DOHH2 (cell line): ENCODE measurements around the gene RETREG2.

Source experiments
- H3F3A ChIP-seq: fragments of 200-600 bp; sonication (generic), shearing (Covaris generic); 2 replicates; pipeline ENCODE4 v1.6.0; 2016; ENCODE audit warnings: antibody characterized with exemption, mild to moderate bottlenecking; ENCODE audit not compliant: control insufficient read depth, insufficient read depth
- H3K27ac ChIP-seq: fragments of 200-600 bp; sonication (generic); 2 replicates; pipeline ENCODE4 v1.5.1; 2014; ENCODE audit warnings: low read depth, mild to moderate bottlenecking, low read length, moderate library complexity
- H3K27me3 ChIP-seq: fragments of 200-600 bp; sonication (generic); 2 replicates; pipeline ENCODE4 v1.6.1; 2014; ENCODE audit warnings: mild to moderate bottlenecking, low read length, mixed read lengths; ENCODE audit not compliant: control insufficient read depth
- H3K36me3 ChIP-seq: fragments of 200-600 bp; sonication (generic); 2 replicates; pipeline ENCODE4 v1.6.1; 2014; ENCODE audit warnings: mild to moderate bottlenecking, low read length, moderate library complexity, mixed read lengths; ENCODE audit not compliant: control insufficient read depth
- H3K4me1 ChIP-seq: fragments of 200-600 bp; sonication (generic); 2 replicates; pipeline ENCODE4 v1.6.1; 2014; ENCODE audit warnings: mild to moderate bottlenecking, low read length, mixed read lengths; ENCODE audit not compliant: control insufficient read depth
- H3K4me2 ChIP-seq: fragments of 200-600 bp; sonication (generic); 2 replicates; pipeline ENCODE4 v1.6.0; 2014; ENCODE audit warnings: mild to moderate bottlenecking, low read length, moderate library complexity
- H3K4me3 ChIP-seq: fragments of 200-600 bp; sonication (generic); 2 replicates; pipeline ENCODE4 v1.5.1; 2014; ENCODE audit warnings: mild to moderate bottlenecking, low read length, mixed read lengths
- H3K79me2 ChIP-seq: fragments of 200-600 bp; sonication (generic); 2 replicates; pipeline ENCODE4 v1.6.1; 2014; ENCODE audit warnings: mild to moderate bottlenecking, low read length, mixed read lengths; ENCODE audit not compliant: control insufficient read depth
- H3K9me2 ChIP-seq: fragments of 200-600 bp; sonication (generic); replicated peaks from 2 replicates; pipeline ENCODE4 v1.6.1; 2014; ENCODE audit warnings: mild to moderate bottlenecking, low read length, mixed read lengths; ENCODE audit not compliant: control insufficient read depth
- H3K9me3 ChIP-seq: fragments of 200-600 bp; sonication (generic); 2 replicates; pipeline ENCODE4 v1.6.1; 2014; ENCODE audit warnings: antibody characterized with exemption, low read length, mixed read lengths; ENCODE audit not compliant: control insufficient read depth, insufficient read depth
- H4K20me1 ChIP-seq: fragments of 200-600 bp; sonication (generic); 2 replicates; pipeline ENCODE4 v1.6.0; 2014; ENCODE audit warnings: low read depth, mild to moderate bottlenecking, antibody characterized with exemption, low read length, moderate library complexity; ENCODE audit not compliant: control insufficient read depth, insufficient read depth
- EZH2phosphoT487 ChIP-seq: fragments of 200-600 bp; sonication (generic); IDR thresholded peaks from 2 replicates; pipeline ENCODE4 v1.6.1; 2017; ENCODE audit warnings: borderline replicate concordance, mild to moderate bottlenecking, antibody characterized with exemption, low read length, moderate library complexity, mixed read lengths
- TF ChIP-seq, protein P1 (sequence below): fragments of 200-600 bp; sonication (generic); IDR thresholded peaks from one replicate; pipeline ENCODE4 v1.5.1; 2014; ENCODE audit warnings: antibody characterized with exemption, mild to moderate bottlenecking, low read depth, low read length; ENCODE audit not compliant: poor library complexity, severe bottlenecking

RETREG2 gene

DNA sequence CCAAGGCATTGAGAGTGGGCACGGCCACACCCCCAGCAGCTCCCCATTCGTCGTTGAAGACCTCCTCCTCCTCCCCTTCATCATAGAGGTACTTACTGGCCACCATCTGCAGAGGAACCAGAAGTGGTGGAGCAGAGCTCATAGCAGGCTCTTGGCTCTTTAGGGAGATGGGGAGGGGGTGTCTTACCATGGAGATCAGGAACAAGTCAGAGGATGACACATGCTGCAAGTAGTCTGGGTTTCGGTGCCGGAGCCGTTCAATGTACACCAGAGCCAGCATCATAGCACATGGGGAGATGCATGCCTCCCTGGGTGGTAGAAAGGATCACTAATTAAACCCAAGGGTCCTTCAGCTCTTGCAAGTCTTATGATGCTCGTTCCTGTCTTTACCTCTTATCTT is 3.3 kb upstream of the RETREG2 start:
- Histone ChIP-seq H4K20me1 (0 out of 2 replicates have a peak, but pooled peaks cover 5% of the 10 kb centered on the region), H3K79me2 (peaks cover 36% of the 10 kb centered on the region), H3K4me3 (no peak overlapping the region), H3K9me2 (no peaks in the 10 kb centered on the region), H3K4me2 (no peak overlapping the region), H3K4me1 (peaks cover 28% of the 10 kb centered on the region), H3K27me3 (no peaks in the 10 kb centered on the region), H3K27ac (no peak overlapping the region), H3K36me3 (peaks cover 60% of the 10 kb centered on the region), H3F3A (peaks cover 21% of the 10 kb centered on the region), H3K9me3 (no peaks in the 10 kb centered on the region)
- no peak for TF ChIP-seq EZH2phosphoT487
- TF ChIP-seq, protein P1, sequence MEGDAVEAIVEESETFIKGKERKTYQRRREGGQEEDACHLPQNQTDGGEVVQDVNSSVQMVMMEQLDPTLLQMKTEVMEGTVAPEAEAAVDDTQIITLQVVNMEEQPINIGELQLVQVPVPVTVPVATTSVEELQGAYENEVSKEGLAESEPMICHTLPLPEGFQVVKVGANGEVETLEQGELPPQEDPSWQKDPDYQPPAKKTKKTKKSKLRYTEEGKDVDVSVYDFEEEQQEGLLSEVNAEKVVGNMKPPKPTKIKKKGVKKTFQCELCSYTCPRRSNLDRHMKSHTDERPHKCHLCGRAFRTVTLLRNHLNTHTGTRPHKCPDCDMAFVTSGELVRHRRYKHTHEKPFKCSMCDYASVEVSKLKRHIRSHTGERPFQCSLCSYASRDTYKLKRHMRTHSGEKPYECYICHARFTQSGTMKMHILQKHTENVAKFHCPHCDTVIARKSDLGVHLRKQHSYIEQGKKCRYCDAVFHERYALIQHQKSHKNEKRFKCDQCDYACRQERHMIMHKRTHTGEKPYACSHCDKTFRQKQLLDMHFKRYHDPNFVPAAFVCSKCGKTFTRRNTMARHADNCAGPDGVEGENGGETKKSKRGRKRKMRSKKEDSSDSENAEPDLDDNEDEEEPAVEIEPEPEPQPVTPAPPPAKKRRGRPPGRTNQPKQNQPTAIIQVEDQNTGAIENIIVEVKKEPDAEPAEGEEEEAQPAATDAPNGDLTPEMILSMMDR = no peak

DNA sequence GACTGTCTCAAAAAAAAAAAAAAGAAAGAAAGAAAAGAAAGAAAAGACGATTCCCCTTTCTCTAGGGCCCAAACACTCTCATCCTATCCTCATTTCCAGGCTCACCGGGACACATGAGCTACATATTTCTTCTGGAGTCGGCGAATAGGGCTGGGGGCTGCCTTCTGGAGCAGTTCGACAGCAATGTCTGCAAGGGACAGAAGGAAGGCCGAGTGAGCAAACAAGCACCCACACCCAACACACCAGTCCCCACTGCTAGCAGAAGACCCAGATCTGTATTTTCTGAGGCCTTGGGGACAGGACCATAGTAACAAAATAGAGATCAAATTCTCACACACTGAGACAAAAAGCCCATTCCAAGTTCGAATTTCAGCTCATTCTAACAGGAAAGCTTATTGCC is 2.6 kb upstream of the RETREG2 start:
- H4K20me1 ChIP-seq = 0 out of 2 replicates have a peak, but pooled peaks cover 5% of the 10 kb centered on the region
- H3K9me3 ChIP-seq = no peaks in the 10 kb centered on the region
- TF ChIP-seq, protein P1 = no peak
- TF ChIP-seq EZH2phosphoT487 = no peak
- peaks cover 42% of the 10 kb centered on the region for H3K79me2 ChIP-seq
- peak overlapping the region; percentile 96 for H3K4me3 ChIP-seq
- H3K4me1 ChIP-seq = peaks cover 28% of the 10 kb centered on the region
- no peaks in the 10 kb centered on the region for H3K27me3 ChIP-seq
- H3K27ac ChIP-seq = no peak overlapping the region; the same call in 1 of the 2 replicates
- peaks cover 21% of the 10 kb centered on the region for H3F3A ChIP-seq
- no peaks in the 10 kb centered on the region for H3K9me2 ChIP-seq
- H3K4me2 ChIP-seq = peak overlapping the region; percentile 95
- peaks cover 67% of the 10 kb centered on the region for H3K36me3 ChIP-seq

DNA sequence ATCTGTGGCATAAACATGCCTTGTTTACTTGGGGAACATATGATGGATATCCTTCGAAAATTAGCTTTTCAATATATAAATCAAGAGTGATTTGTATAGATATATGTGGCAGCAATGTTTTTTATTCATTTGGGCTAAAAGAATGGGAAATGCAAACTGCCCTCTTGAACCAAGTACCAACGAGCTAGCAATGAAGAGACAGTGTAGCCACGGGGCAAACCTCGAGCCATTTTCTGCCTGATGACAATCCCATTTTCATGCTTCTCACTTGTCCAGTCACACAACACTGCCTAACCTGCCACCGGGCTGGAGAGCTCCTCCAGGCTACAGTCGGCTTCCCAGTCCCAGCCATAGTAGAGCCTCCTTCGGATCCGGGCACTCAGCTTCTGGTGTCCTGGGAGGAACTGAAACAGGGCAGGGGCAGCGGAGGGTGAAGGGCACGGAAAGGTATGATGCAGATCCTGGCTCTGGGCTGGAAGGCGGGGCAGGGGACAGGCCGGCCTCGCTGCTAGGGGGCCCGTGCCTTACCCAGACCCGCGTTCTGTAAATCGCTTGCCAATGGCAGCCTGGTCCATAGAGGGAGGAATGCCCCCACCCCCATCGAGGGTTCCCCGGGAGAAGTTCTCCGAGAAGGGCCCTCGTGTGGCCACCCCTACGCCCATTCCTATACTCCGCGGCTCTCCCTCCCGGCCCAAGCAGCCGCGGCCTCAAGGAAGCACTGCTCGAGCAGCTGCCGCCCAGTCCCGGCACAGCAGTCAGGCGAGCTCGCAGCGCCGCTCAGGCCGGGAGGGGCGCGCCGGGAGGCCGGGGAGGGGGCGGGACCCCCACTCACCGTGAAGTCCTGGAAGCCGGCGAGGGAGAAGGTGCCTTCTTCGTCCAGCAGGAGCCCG is 1.9 kb upstream of the RETREG2 start:
- H3K4me3 ChIP-seq = peak overlapping the region; percentile 96
- H3K4me1 ChIP-seq = peaks cover 28% of the 10 kb centered on the region
- peak overlapping the region; percentile 95 for H3K4me2 ChIP-seq
- no peaks in the 10 kb centered on the region for H3K9me3 ChIP-seq
- H3K27ac ChIP-seq = peak overlapping the region; percentile 99
- TF ChIP-seq EZH2phosphoT487 = no peak
- TF ChIP-seq, protein P1 = peak; percentile 47
- no peaks in the 10 kb centered on the region for H3K27me3 ChIP-seq
- peaks cover 42% of the 10 kb centered on the region for H3K79me2 ChIP-seq
- peaks cover 71% of the 10 kb centered on the region for H3K36me3 ChIP-seq
- H3K9me2 ChIP-seq = no peaks in the 10 kb centered on the region
- peaks cover 16% of the 10 kb centered on the region for H3F3A ChIP-seq
- H4K20me1 ChIP-seq = 0 out of 2 replicates have a peak, but pooled peaks cover 5% of the 10 kb centered on the region
